Measurements from ENCODE around the gene SMNDC1.

- TF ChIP-seq, protein P1, sequence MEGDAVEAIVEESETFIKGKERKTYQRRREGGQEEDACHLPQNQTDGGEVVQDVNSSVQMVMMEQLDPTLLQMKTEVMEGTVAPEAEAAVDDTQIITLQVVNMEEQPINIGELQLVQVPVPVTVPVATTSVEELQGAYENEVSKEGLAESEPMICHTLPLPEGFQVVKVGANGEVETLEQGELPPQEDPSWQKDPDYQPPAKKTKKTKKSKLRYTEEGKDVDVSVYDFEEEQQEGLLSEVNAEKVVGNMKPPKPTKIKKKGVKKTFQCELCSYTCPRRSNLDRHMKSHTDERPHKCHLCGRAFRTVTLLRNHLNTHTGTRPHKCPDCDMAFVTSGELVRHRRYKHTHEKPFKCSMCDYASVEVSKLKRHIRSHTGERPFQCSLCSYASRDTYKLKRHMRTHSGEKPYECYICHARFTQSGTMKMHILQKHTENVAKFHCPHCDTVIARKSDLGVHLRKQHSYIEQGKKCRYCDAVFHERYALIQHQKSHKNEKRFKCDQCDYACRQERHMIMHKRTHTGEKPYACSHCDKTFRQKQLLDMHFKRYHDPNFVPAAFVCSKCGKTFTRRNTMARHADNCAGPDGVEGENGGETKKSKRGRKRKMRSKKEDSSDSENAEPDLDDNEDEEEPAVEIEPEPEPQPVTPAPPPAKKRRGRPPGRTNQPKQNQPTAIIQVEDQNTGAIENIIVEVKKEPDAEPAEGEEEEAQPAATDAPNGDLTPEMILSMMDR (IDR thresholded peaks at IDR 0.05): no peak
- no peak for TF ChIP-seq POLR2A (IDR thresholded peaks at IDR 0.05)
- TF ChIP-seq POLR2AphosphoS5 (IDR thresholded peaks at IDR 0.05): no peak
- no peak for TF ChIP-seq EP300 (IDR thresholded peaks at IDR 0.05; ENCODE audit: low read depth)
Measured at GRCh38 chr10:110269374-110270318, 35.1 kb downstream of the SMNDC1 start.
